ENCODE data around the gene RCCD1. TPM values are rescaled to one million over a fixed set of nuclear protein-coding genes. Genes with fewer than 3 reads are reported as not detected.
A peak's percentile ranks its signal among the peaks of the same experiment; 100 is the strongest.

Gene RCCD1
- 18.6 to 21.5 TPM (median 20.2 TPM) in 3 replicates for total RNA-seq

- Mint-ChIP-seq H3K27me3 (ENCODE audit: low read depth) (no peaks in the 10 kb centered on the region), H3K9me3 (no peaks in the 10 kb centered on the region), H3K4me3 (peak within 1 kb of the TSS; percentile 76), H3K27ac (peak within 1 kb of the TSS; percentile 89), H3K4me1 (peaks cover 16% of the 10 kb centered on the region), H3K36me3 (peaks cover 13% of the 10 kb centered on the region)
- TF ChIP-seq, protein P1, sequence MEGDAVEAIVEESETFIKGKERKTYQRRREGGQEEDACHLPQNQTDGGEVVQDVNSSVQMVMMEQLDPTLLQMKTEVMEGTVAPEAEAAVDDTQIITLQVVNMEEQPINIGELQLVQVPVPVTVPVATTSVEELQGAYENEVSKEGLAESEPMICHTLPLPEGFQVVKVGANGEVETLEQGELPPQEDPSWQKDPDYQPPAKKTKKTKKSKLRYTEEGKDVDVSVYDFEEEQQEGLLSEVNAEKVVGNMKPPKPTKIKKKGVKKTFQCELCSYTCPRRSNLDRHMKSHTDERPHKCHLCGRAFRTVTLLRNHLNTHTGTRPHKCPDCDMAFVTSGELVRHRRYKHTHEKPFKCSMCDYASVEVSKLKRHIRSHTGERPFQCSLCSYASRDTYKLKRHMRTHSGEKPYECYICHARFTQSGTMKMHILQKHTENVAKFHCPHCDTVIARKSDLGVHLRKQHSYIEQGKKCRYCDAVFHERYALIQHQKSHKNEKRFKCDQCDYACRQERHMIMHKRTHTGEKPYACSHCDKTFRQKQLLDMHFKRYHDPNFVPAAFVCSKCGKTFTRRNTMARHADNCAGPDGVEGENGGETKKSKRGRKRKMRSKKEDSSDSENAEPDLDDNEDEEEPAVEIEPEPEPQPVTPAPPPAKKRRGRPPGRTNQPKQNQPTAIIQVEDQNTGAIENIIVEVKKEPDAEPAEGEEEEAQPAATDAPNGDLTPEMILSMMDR (IDR thresholded peaks at IDR 0.05; ENCODE audit: unreplicated experiment), result no peak
- DNase-seq (ENCODE audit: low spot score in 2 of 2, unreplicated experiment in 2 of 2), result peak; percentile 77 to 88
Measured at GRCh38 chr15:90954712-90955623, at the start of gene RCCD1. Gene RCCD1 (plus strand): TSS chr15:90954884. CDS start chr15:90956735, 1,851 bp downstream.

- Mint-ChIP-seq H3K4me3 (no peak overlapping the region), H3K36me3 (peaks cover 11% of the 10 kb centered on the region), H3K27me3 (ENCODE audit: low read depth) (no peaks in the 10 kb centered on the region), H3K27ac (no peak overlapping the region), H3K4me1 (peaks cover 21% of the 10 kb centered on the region), H3K9me3 (no peaks in the 10 kb centered on the region)
- TF ChIP-seq, protein P1 (IDR thresholded peaks at IDR 0.05; ENCODE audit: unreplicated experiment), result no peak
- no peak for DNase-seq (ENCODE audit: low spot score in 2 of 2, unreplicated experiment in 2 of 2)
Measured at GRCh38 chr15:90905306-90906180, 49.1 kb upstream of the RCCD1 start.

GRCh38 chr15:90906181-90906849 lies 48.4 kb upstream of the RCCD1 start:
- no peak for DNase-seq (ENCODE audit: low spot score in 2 of 2, unreplicated experiment in 2 of 2)
- TF ChIP-seq, protein P1 (IDR thresholded peaks at IDR 0.05; ENCODE audit: unreplicated experiment), result no peak
- no peak overlapping the region for H3K4me3 Mint-ChIP-seq
- H3K27me3 Mint-ChIP-seq (ENCODE audit: low read depth), result no peaks in the 10 kb centered on the region
- no peak overlapping the region for H3K27ac Mint-ChIP-seq
- peaks cover 11% of the 10 kb centered on the region for H3K36me3 Mint-ChIP-seq
- peaks cover 18% of the 10 kb centered on the region for H3K4me1 Mint-ChIP-seq
- H3K9me3 Mint-ChIP-seq, result no peaks in the 10 kb centered on the region

GRCh38 chr15:90907051-90907660 lies 47.5 kb upstream of the RCCD1 start:
- H3K9me3 Mint-ChIP-seq, result no peaks in the 10 kb centered on the region
- H3K4me1 Mint-ChIP-seq, result peaks cover 10% of the 10 kb centered on the region
- TF ChIP-seq, protein P1 (IDR thresholded peaks at IDR 0.05; ENCODE audit: unreplicated experiment), result no peak
- no peak overlapping the region for H3K27ac Mint-ChIP-seq
- no peak overlapping the region for H3K4me3 Mint-ChIP-seq
- no peaks in the 10 kb centered on the region for H3K27me3 Mint-ChIP-seq (ENCODE audit: low read depth)
- H3K36me3 Mint-ChIP-seq, result peaks cover 11% of the 10 kb centered on the region
- no peak for DNase-seq (ENCODE audit: low spot score in 2 of 2, unreplicated experiment in 2 of 2)

Data from mesothelial cell of epicardium (in vitro differentiated cells).